ENCODE data around the gene ACADSB. TPM values are rescaled to one million over a fixed set of nuclear protein-coding genes. Genes with fewer than 3 reads are reported as not detected.

The ACADSB gene
- polyA plus RNA-seq, 1 of the 3 experiments (the other 2 are of a cell fraction) = 5.9 TPM

GRCh38 chr10:122974023-122974422 lies 34.8 kb upstream of the ACADSB start:
- no peak overlapping the region for H2AFZ ChIP-seq (ENCODE audit: low read depth)
- no peak for TF ChIP-seq TEAD4 (IDR thresholded peaks at IDR 0.05; ENCODE audit: borderline replicate concordance, insufficient read depth)
- TF ChIP-seq EZH2phosphoT487 (IDR thresholded peaks at IDR 0.05; ENCODE audit: borderline replicate concordance, low read depth) = no peak
- TF ChIP-seq PBX3 (IDR thresholded peaks at IDR 0.05) = no peak
- ChIA-PET CTCF (no interaction called here), POLR2A (no interaction called here)
- no peaks in the 10 kb centered on the region for H3K36me3 ChIP-seq (replicated peaks in 1 of 2; ENCODE audit: control insufficient read depth in 1 of 2, insufficient read depth in 2 of 2, low read length in 1 of 2)
- 72% methylated on average over 5 of the region's 5 CpGs for WGBS (ENCODE audit: low lambda C conversion rate)
- no peak for DNase-seq
- H3K4me3 ChIP-seq (ENCODE audit: low read depth in 2 of 2, low read length in 1 of 2) = no peak overlapping the region
- no peak overlapping the region for H3K27ac ChIP-seq (ENCODE audit: low read depth in 2 of 2, low read length in 1 of 2)
- no peaks in the 10 kb centered on the region for H3F3A ChIP-seq (replicated peaks; ENCODE audit: insufficient read depth)
- H3K4me1 ChIP-seq (ENCODE audit: control insufficient read depth in 1 of 2, insufficient read depth in 2 of 2, low read depth in 1 of 2, low read length in 1 of 2) = no peaks in the 10 kb centered on the region
- no peak overlapping the region for H3K9ac ChIP-seq
- no peaks in the 10 kb centered on the region for H3K79me2 ChIP-seq (ENCODE audit: insufficient read depth)
- no peaks in the 10 kb centered on the region for H4K20me1 ChIP-seq (ENCODE audit: insufficient read depth)
- no peaks in the 10 kb centered on the region for H3K9me2 ChIP-seq
- H3K27me3 ChIP-seq (ENCODE audit: insufficient read depth) = no peaks in the 10 kb centered on the region
- no peaks in the 10 kb centered on the region for H3K9me3 ChIP-seq
- no peak overlapping the region for H3K4me2 ChIP-seq

GRCh38 chr10:122974543-122975064 lies 34.2 kb upstream of the ACADSB start:
- TF ChIP-seq EP300 (IDR thresholded peaks at IDR 0.05; ENCODE audit: borderline replicate concordance in 1 of 2, low read depth in 1 of 2, low read length in 1 of 2) (no peak), RFX5 (IDR thresholded peaks at IDR 0.05; ENCODE audit: low read length) (no peak), POLR2AphosphoS5 (IDR thresholded peaks at IDR 0.05; ENCODE audit: low read depth, low read length) (no peak), MXI1 (IDR thresholded peaks at IDR 0.05; ENCODE audit: low read depth, low read length) (no peak), NRF1 (IDR thresholded peaks at IDR 0.05; ENCODE audit: low read depth, low read length) (no peak), PBX3 (IDR thresholded peaks at IDR 0.05) (no peak), USF1 (IDR thresholded peaks at IDR 0.05; ENCODE audit: borderline replicate concordance, low read depth) (no peak), MEF2A (IDR thresholded peaks at IDR 0.05; ENCODE audit: borderline replicate concordance, low read depth) (no peak), FOXM1 (IDR thresholded peaks at IDR 0.05; ENCODE audit: low read depth) (no peak), EZH2phosphoT487 (IDR thresholded peaks at IDR 0.05; ENCODE audit: borderline replicate concordance, low read depth) (no peak), JUND (IDR thresholded peaks at IDR 0.05) (no peak), RXRA (IDR thresholded peaks at IDR 0.05; ENCODE audit: borderline replicate concordance, low read depth) (no peak), ZBTB33 (IDR thresholded peaks at IDR 0.05; ENCODE audit: borderline replicate concordance, low read depth) (no peak)
- TF ChIP-seq, protein P1, sequence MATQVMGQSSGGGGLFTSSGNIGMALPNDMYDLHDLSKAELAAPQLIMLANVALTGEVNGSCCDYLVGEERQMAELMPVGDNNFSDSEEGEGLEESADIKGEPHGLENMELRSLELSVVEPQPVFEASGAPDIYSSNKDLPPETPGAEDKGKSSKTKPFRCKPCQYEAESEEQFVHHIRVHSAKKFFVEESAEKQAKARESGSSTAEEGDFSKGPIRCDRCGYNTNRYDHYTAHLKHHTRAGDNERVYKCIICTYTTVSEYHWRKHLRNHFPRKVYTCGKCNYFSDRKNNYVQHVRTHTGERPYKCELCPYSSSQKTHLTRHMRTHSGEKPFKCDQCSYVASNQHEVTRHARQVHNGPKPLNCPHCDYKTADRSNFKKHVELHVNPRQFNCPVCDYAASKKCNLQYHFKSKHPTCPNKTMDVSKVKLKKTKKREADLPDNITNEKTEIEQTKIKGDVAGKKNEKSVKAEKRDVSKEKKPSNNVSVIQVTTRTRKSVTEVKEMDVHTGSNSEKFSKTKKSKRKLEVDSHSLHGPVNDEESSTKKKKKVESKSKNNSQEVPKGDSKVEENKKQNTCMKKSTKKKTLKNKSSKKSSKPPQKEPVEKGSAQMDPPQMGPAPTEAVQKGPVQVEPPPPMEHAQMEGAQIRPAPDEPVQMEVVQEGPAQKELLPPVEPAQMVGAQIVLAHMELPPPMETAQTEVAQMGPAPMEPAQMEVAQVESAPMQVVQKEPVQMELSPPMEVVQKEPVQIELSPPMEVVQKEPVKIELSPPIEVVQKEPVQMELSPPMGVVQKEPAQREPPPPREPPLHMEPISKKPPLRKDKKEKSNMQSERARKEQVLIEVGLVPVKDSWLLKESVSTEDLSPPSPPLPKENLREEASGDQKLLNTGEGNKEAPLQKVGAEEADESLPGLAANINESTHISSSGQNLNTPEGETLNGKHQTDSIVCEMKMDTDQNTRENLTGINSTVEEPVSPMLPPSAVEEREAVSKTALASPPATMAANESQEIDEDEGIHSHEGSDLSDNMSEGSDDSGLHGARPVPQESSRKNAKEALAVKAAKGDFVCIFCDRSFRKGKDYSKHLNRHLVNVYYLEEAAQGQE (IDR thresholded peaks at IDR 0.05; ENCODE audit: low read depth, low read length) = no peak
- TF ChIP-seq, protein P2, sequence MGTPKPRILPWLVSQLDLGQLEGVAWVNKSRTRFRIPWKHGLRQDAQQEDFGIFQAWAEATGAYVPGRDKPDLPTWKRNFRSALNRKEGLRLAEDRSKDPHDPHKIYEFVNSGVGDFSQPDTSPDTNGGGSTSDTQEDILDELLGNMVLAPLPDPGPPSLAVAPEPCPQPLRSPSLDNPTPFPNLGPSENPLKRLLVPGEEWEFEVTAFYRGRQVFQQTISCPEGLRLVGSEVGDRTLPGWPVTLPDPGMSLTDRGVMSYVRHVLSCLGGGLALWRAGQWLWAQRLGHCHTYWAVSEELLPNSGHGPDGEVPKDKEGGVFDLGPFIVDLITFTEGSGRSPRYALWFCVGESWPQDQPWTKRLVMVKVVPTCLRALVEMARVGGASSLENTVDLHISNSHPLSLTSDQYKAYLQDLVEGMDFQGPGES (IDR thresholded peaks at IDR 0.05; ENCODE audit: low read depth, low read length) = no peak
- Histone ChIP-seq H4K20me1 (ENCODE audit: insufficient read depth) (no peaks in the 10 kb centered on the region), H3K4me3 (ENCODE audit: low read depth in 2 of 2, low read length in 1 of 2) (no peak overlapping the region), H3K4me2 (no peak overlapping the region), H3K4me1 (ENCODE audit: control insufficient read depth in 1 of 2, insufficient read depth in 2 of 2, low read depth in 1 of 2, low read length in 1 of 2) (peaks cover under 1% of the 10 kb centered on the region in 2 experiments; a peak in 2 of 4 replicates), H3K9ac (no peak overlapping the region), H3K36me3 (replicated peaks in 1 of 2; ENCODE audit: control insufficient read depth in 1 of 2, insufficient read depth in 2 of 2, low read length in 1 of 2) (no peaks in the 10 kb centered on the region), H3K79me2 (ENCODE audit: insufficient read depth) (no peaks in the 10 kb centered on the region), H3K9me3 (no peaks in the 10 kb centered on the region), H3K9me2 (no peaks in the 10 kb centered on the region), H3F3A (replicated peaks; ENCODE audit: insufficient read depth) (no peaks in the 10 kb centered on the region), H3K27me3 (ENCODE audit: insufficient read depth) (no peaks in the 10 kb centered on the region), H3K27ac (ENCODE audit: low read depth in 2 of 2, low read length in 1 of 2) (no peak overlapping the region), H2AFZ (ENCODE audit: low read depth) (no peak overlapping the region)
- 45% methylated on average over 3 of the region's 3 CpGs for WGBS (ENCODE audit: low lambda C conversion rate)
- DNase-seq = no peak
- CTCF ChIA-PET = no interaction called here
- POLR2A ChIA-PET = no interaction called here

All from SK-N-SH (cell line).